ENCODE results near the gene KCTD8.
"Not testable (repeated sequence)": the region's sequence is repeated elsewhere in the genome, so short reads cannot be mapped to it uniquely, and the experiment has no call there.

Gene KCTD8

DNA sequence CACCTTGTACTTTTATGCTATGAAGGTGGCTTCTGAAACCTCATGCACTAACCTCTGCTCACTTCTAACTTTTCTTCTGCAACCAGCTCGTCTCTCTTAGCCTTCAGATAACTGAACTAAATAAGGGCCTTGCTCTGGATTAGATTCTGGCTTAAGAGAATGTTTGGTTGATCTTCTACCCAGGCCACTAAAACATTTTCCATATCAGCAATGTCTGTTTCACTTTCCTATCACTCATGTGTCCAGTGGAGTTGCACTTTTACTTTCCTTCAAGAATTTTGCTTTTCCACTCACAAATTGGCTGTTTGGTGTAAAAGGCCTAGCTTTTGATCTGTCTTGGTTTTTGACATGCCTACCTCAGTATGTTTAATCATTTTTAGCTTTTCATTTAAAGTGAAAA is 105.8 kb downstream of the KCTD8 start:
- in situ Hi-C loops (cut with MboI; ENCODE audit: low sequenced_read_pairs), result no loop called here

DNA sequence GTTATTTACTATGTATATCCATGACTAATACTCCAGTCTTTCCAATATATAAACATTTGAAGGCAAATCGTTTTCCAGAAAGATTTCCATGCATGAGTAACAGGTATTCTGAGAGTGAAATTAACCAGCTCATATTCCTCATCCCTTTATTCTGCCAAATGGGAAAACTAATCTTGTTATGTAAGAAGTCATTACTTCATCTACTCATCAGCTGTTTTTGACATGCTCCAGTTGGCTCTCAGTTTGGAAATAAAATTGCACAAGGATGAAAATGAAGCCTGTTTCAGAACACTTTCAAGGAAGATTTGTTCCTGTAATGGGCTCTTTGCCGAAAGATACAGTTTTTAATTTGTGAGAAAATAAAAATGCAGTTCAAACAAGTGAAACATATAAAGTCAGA is 121.9 kb downstream of the KCTD8 start:
- in situ Hi-C loops (cut with MboI; ENCODE audit: low sequenced_read_pairs), result no loop called here

DNA sequence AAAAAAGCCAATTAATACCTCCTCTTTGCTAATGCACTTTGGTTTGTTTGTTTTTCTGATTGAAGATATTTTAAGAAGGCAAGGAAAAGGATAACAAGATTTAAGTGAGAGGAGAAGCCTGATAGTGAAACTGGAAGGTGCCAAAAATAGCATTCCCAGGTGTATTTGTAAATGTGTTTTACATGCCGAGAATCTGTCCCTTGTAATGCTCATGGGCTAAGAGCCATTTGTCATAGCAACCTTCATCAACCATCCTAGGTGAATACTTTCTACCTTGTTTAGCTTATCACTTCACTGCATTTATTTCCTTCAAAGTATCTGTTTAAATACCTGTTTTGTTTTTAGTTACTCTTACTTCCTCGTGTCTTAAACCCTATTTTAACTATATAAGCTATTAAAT is 127.8 kb downstream of the KCTD8 start:
- in situ Hi-C loops (cut with MboI; ENCODE audit: low sequenced_read_pairs), result no loop called here

DNA sequence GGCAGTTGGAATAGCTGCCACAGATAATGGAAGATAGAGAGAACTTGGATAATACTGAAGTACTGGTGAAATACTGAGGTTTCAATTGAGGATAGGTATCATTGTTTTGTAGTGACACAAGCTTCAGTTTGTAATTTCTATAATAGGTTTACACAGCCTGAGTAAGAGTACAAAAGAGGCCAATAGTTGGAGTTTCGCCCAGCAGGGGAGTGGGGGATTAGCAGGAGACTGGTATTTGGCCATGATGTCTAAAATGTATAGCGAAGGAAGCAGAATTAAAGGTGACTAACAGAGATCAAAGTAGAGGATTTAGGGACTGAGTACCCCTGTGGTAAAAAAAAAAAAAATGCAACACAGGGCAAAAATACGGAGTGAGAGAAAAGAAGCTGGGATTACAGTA is 129.5 kb downstream of the KCTD8 start:
- in situ Hi-C loops (cut with MboI; ENCODE audit: low sequenced_read_pairs), result no loop called here

DNA sequence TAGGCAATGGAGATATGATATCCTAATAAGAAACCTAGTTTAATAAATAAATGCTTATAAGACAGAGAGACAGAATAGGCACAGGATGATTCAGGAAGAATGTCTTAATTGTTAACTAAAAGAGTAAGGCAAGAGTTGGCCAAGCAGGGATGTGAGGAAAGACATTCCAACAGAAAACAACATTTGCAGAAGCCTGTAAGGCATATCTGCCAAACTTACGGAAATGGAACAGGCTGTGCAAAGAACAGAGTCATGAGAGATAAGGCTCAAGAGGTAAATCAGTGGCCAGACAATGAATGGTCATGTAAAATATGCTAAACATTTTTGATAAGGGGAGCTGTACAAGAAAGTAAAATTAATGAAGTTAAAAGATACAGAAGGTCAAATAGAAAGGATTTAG is 134.9 kb downstream of the KCTD8 start:
- in situ Hi-C loops (cut with MboI; ENCODE audit: low sequenced_read_pairs), result no loop called here

DNA sequence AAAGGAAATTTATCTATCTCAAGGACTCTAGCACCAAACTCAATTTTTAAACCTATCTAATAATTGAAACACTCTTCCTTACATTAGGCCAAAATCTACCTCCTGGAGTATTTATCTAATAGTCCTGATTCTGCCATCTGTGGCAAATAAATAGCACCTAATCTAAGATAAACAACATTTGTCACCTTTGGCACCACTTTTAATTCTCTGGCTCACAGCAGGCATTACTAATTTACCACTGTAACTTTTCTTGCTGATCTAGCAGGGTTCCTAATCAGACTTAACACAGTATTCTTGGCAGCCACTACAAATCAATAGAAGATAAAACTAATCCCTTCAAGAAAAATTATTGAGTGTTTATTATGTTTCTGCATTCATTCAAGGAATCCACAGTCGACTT is 161.1 kb downstream of the KCTD8 start:
- in situ Hi-C loops (cut with MboI; ENCODE audit: low sequenced_read_pairs), result no loop called here

DNA sequence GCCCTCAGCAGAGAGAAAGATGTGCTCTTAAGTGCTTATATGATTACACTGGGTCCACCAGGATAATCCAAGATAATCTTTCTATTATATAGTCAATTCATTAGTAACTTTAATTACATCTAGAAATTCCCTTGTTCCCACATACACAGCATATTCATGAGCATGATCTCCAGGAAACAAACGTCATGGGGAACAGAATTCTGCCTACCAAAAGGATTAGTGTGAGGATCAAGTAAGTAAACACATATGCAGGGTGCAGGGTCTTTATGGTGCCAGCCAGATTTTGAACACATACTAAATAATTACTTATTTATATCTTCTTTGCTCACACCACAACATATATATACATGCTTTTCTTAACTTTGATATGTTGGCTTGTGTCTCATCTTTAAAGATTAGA is 169.1 kb downstream of the KCTD8 start:
- in situ Hi-C loops (cut with MboI; ENCODE audit: low sequenced_read_pairs), result no loop called here

DNA sequence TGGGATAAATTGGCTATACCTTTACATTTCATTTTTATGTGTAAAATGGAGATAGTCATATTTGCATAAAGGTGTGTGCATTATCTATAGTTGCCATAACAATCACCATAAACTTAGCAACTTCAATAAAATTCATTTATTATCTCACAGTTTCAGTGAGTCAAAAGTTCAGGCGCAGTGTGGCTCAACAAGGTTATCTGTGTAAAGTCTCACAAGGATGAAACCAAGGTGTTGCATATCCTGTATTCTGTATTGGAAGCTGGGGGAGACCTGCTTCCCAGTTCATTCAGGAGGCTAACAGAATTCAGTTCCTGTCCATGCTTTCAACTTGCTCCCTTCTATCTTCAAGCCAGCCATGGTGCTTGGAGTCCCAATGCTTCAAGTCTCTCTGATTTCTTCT is 169.5 kb downstream of the KCTD8 start:
- in situ Hi-C loops (cut with MboI; ENCODE audit: low sequenced_read_pairs), result no loop called here

DNA sequence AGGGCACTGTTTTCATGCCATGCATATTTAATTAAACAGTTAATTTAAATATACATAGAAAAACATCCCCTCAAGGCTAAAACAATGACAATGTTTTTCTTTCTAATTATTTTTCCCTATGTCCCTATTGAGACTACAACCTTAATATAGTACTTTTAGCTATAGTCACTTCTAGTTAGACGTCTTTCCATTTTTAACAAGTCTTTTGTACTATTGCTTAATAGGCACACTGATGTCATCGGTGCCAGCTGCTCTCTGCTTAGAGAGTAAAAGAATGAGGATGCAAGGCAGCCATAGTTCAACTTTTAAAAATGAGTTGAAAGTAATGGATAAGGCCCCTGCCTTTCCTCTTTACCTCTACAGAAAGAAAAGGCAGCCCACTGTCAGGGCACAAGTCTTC is 191.1 kb downstream of the KCTD8 start:
- in situ Hi-C loops (cut with MboI; ENCODE audit: low sequenced_read_pairs), result no loop called here

DNA sequence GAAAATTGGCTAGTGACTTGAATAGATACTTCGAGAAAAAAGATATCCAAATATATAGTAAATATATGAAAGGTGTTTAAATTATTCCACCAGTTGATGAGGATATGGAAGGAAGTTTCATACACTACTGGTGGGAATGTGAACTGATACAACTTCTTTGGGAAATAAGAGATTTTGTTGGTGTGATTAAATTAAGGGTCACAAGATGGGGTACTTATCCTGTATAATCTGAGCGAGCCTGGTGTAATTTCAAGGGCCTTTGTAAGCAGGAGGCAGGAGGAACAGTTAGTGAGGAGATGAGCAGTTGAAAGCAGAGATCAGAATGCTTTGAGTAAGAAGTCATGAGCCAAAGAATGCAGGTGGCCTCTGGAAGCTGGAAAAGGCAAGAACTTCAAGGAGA is 192.2 kb downstream of the KCTD8 start:
- in situ Hi-C loops (cut with MboI; ENCODE audit: low sequenced_read_pairs), result no loop called here

DNA sequence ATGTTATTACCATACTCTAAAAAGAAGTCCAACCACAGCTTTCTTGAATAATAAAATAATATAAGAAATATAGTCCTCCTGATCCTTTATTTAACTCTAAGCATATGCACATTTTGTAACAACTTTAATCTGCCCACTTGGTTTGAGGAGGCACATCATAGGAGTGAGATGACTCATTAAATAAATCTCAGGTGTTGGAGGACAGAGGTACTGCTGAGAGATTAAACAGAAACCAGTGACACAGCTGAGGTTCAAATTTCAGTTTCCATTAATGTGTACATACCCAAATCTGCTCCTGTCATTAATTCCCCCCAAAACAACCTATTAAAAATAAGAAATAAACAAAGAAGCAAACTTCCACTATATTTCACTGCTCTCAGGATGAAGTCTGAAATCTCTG is 211.0 kb downstream of the KCTD8 start:
- in situ Hi-C loops (cut with MboI; ENCODE audit: low sequenced_read_pairs), result no loop called here

DNA sequence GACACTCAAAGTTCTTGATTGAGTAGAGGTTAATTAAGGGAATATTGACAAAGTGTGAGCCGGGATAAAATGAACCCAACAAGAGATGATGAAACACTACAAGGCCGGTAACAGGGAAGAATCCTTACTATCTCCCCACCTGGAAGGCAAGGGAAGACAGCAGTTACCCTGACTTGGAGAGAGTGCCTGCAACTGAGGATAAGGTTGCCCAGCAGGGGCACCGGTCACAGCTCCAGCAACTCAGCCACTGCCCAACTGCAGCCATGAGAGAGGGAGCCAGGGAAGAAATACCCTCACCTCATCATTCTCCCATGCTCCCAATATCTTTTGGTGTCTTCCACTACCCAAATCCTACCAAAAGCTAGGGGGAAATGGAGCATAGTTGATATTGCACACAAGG is 212.7 kb downstream of the KCTD8 start:
- in situ Hi-C loops (cut with MboI; ENCODE audit: low sequenced_read_pairs), result no loop called here

DNA sequence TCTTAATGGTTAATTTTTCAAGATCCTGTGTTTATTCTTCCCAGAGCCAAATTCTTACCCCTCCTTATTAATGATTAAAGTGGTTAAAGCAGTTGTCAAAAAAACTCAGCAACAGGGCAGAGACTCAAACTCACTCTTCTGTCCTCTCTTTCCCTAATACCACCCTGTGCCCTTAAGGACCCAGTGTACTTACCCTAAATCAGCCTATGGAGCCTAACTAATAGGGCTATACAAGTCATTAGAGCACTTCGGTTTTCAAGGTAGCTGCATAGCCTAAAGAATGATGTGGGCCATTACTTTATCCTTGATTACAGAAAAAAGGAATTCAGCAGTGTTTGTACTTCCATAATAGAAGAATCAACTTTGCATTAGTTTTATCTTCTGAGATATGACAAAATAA is 216.3 kb downstream of the KCTD8 start:
- in situ Hi-C loops (cut with MboI; ENCODE audit: low sequenced_read_pairs), result no loop called here

DNA sequence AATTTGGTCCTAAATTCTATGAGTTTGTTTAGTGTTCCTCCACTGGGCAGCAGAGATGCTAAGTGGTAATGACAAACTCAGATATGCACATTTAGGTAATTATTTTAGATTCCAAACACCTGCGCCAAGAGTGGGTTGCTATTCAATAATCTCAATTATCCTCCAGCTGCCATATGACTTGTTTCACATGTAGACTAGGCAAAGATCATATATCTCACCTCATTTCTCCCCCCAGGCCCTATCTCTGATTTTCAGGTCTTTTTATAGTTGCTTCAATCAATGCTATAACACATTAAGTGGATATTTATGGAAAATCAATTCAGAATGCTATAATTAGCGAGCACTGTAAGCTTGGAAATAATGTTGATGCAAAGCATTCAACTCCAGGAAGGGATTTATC is 217.6 kb downstream of the KCTD8 start:
- in situ Hi-C loops (cut with MboI; ENCODE audit: low sequenced_read_pairs), result no loop called here

DNA sequence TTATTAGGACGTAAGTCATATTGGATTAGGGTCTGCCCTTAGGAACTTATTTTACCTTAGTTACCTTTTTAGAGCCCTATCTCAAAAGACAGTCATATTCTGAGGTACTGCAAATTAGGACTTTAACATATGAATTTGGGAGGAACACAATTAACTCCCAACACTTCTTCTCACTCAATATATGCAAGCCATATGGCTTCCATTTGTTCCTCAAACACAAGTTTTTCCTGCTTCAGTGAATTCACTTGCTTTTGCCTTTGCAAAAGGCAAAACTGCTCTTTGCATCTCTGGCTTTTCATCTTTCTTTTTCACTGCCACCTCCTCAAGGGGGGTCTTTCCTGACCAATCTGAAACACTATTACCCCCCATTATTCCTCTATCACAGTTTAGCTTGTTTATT is 220.3 kb downstream of the KCTD8 start:
- in situ Hi-C loops (cut with MboI; ENCODE audit: low sequenced_read_pairs), result no loop called here

DNA sequence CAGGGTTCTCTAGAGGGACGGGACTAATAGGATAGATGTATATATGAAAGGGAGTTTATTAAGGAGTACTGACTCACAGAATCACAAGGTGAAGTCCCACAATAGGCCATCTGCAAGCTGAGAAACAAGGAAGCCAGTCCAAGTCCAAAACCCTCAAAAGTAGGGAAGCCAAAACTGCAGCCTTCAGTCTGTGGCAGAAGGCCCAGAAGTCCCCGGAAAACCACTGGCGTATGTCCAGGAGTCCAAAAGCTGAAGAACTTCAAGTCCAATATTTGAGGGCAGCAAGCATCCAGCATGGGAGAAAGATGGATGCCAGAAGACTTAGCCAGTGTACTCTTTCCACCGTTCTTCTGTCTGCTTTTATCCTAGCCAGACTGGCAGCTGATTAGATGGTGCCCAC is 227.2 kb downstream of the KCTD8 start:
- in situ Hi-C loops (cut with MboI; ENCODE audit: low sequenced_read_pairs), result no loop called here

DNA sequence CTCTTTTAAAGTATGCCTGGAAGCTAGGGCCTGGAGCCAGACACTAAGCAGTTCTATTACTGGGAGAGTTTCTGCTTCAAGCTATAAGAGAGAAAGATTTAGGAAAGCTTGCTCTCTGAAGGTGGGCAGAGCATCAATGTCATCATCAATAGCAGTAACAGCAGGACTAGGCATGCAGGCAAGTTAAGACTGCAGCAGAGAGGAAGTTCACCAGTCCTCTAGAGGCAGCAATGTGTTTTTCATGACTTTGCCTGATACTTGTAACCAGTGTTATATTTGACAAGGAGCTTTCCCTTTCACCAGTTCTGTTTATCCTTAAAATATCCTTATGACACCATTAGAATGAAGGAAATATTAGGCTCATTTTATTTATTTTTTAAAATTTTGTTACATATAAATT is 237.9 kb downstream of the KCTD8 start:
- in situ Hi-C loops (cut with MboI; ENCODE audit: low sequenced_read_pairs), result no loop called here

DNA sequence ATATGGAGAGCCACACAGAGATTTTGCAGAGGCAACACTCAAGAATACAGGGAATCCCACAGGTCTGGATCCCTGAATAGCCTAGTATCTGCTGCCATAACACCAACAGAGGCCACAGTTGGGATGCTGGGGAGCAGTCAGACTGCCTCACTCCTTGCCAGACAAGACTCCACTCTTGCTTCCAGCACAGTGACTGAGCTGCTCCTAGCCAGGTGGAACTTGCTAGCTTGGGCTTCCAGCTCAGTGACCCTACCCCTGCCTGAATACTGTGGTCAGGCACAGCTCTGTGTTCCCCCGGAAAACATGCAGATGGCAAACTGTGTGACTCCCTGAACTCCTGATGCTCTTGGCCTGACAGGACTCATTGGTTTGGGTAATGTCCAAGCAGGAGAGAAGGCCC is 251.8 kb downstream of the KCTD8 start:
- in situ Hi-C loops (cut with MboI; ENCODE audit: low sequenced_read_pairs), result no loop called here

DNA sequence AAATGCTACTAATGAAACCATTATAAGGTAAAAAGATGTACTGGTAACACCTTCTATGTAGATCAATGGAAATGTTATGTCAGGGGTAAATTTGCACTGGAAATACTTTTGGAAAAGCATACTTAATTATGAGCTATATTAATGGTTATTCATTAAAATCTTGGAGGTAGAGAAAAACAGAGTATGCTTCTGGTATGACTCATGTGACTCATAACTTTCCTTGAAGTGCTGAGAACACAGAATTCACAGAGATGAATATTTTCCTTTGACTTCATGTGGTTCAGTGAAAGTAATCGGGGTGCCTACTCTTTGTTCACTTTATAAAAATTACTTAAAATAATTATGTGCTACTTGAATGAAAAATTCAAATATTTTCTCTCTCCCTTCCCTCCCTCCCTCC is 254.2 kb downstream of the KCTD8 start:
- in situ Hi-C loops (cut with MboI; ENCODE audit: low sequenced_read_pairs), result no loop called here

DNA sequence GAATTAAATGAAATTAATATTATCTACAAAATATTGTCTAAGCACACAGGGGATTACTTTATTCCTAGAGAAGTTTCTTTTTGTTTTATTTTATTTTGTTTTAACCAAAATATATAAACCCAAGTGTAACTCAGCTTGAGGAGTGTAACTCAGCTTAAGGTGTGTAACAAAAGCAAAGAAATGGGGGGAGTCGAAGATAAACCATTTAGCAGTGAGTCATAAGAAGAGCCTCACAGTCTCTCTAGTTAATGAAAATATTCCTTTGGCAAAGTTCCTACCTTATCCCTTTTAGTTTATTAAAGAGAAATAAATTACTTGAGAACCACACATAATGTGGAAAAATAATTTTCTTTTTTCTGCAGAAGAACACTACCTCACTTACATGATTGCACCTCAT is 261.8 kb downstream of the KCTD8 start:
- in situ Hi-C loops (cut with MboI; ENCODE audit: low sequenced_read_pairs), result no loop called here

DNA sequence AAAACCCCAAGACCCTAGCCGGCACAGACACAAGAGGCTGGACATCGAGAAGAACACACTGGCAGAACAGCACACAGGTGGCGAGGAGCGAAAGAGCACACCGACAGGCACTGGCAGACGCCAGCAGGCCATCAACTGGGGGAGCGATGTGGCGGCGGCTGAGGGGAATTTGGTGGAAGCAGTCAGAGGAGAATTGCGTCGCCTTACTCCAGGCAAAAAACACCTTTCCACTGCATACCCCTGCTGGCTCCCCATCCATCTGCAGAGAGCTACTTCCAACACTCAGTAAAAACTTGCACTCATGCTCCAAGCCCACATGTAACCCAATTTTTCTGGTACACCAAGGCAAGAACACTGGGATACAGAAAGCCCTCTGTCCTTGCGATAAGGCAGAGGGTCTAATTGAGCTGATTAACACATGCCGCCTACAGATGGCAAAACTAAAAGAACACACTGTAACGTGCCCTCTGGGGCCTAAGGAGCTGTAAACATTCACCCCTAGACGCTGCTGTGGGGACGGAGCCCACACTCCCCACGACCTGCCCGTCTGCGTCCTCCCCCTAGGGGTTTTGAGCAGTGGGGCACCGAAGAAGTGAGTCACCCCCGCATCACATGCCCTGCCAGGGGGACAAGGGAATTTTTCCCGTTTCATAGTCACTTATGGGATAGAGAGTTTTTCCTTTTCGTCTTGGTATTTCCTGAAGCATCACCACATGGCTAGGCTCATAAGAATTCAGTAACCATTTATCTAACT is 262.3 kb downstream of the KCTD8 start:
- in situ Hi-C loops (cut with MboI; ENCODE audit: low sequenced_read_pairs), result no loop called here

DNA sequence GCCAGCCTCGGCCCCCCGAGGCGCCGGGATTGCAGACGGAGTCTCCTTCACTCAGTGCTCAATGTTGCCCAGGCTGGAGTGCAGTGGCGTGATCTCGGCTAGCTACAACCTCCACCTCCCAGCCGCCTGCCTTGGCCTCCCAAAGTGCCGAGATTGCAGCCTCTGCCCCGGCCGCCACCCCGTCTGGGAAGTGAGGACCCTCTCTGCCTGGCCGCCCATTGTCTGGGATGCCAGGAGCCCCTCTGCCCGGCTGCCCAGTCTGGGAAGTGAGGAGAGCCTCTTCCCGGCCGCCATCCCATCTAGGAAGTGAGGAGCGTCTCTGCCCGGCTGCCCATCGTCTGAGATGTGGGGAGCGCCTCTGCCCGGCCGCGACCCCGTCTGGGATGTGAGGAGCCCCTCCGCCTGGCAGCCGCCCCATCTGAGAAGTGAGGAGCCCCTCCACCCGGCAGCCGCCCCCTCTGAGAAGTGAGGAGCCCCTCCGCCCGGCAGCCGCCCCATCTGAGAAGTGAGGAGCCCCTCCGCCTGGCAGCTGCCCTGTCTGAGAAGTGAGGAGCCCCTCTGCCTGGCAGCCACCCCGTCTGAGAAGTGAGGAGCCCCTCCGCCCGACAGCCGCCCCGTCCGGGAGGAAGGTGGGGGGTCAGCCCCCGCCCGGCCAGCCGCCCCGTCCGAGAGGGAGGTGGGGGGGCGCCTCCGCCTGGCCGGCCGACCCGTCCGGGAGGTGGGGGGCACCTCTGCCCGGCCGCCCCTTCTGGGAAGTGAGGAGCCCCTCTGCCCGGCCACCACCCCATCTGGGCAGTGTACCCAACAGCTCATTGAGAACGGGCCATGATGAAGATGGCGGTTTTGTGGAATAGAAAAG is 266.9 kb downstream of the KCTD8 start:
- in situ Hi-C loops (cut with MboI; ENCODE audit: low sequenced_read_pairs), result not testable (repeated sequence)

Data from HL-60/S4 treated with phorbol 12-myristate 13-acetate at 8.2 ng/mL for 4 days and 3 days (cell line).